NCI-H146 treated with DMSO at 0.1 percent for 48 hours (cell line): ENCODE data around the gene NOSIP.
"Not testable (repeated sequence)": the region's sequence is repeated elsewhere in the genome, so short reads cannot be mapped to it uniquely, and the experiment has no call there.

Experiments used
- DNase-seq: peaks from one replicate; lab custom pipeline; 2025; ENCODE audit not compliant: unreplicated experiment; lab: John Stamatoyannopoulos, UW

NOSIP gene

GRCh38 chr19:49580264-49581006, at the start of gene NOSIP:
TSS of gene NOSIP (minus strand) at chr19:49580556. CDS start at chr19:49560691, 19,865 bp downstream.
- DNase-seq = peak; percentile 94

GRCh38 chr19:49629659-49630058, 49.3 kb upstream of the NOSIP start:
- DNase-seq = no peak

GRCh38 chr19:49626226-49626625, 45.9 kb upstream of the NOSIP start:
- DNase-seq = no peak

GRCh38 chr19:49624967-49625910, 44.9 kb upstream of the NOSIP start:
- DNase-seq = no peak

GRCh38 chr19:49617860-49618259, 37.5 kb upstream of the NOSIP start:
- not testable (repeated sequence) for DNase-seq

GRCh38 chr19:49616945-49617344, 36.6 kb upstream of the NOSIP start:
- DNase-seq = no peak

- DNase-seq = no peak
Measured at GRCh38 chr19:49616532-49616931, 36.2 kb upstream of the NOSIP start.

GRCh38 chr19:49615861-49616260, 35.5 kb upstream of the NOSIP start:
- no peak for DNase-seq

- no peak for DNase-seq
Measured at GRCh38 chr19:49614096-49614833, 33.9 kb upstream of the NOSIP start.

- peak; percentile 23 for DNase-seq
Measured at GRCh38 chr19:49613374-49613773, 33.0 kb upstream of the NOSIP start.

- no peak for DNase-seq
Measured at GRCh38 chr19:49609499-49610092, 29.2 kb upstream of the NOSIP start.

GRCh38 chr19:49605605-49606004, 25.2 kb upstream of the NOSIP start:
- no peak for DNase-seq

GRCh38 chr19:49602806-49603205, 22.4 kb upstream of the NOSIP start:
- DNase-seq = no peak

GRCh38 chr19:49601482-49602038, 21.2 kb upstream of the NOSIP start:
- no peak for DNase-seq

GRCh38 chr19:49599378-49600295, 19.3 kb upstream of the NOSIP start:
- no peak for DNase-seq

GRCh38 chr19:49597703-49597974, 17.3 kb upstream of the NOSIP start:
- DNase-seq = no peak

GRCh38 chr19:49596954-49597702, 16.8 kb upstream of the NOSIP start:
- DNase-seq = no peak

- no peak for DNase-seq
Measured at GRCh38 chr19:49596407-49596806, 16.1 kb upstream of the NOSIP start.

- DNase-seq = no peak
Measured at GRCh38 chr19:49595819-49596404, 15.6 kb upstream of the NOSIP start.
